GM19455 (cell line): Measurements from ENCODE around the gene SATB1.

Experiments used
- ATAC-seq: cut with Tn5 transposase; IDR thresholded peaks from one replicate; pipeline ENCODE4 v1.9.1; 2021; ENCODE audit not compliant: unreplicated experiment

Gene SATB1

DNA sequence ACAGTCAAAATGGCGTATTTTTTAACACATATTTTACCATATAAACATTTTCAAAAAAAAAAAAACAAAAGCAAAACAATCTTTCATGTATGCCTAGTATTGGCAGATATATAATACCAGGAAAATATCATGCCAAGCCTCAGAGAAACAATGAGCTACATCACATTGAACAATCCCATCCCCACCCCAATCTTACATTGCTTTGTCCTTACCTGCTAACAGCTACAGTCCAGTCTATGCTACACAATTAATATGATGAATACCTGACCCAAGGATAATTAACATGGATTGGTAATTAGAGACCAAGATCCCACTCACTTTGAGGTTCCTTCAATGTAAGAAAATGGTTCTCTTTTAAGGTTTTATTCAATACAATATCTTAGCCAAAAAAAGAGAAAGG, 7.6 kb upstream of the SATB1 start:
- no peak for ATAC-seq

DNA sequence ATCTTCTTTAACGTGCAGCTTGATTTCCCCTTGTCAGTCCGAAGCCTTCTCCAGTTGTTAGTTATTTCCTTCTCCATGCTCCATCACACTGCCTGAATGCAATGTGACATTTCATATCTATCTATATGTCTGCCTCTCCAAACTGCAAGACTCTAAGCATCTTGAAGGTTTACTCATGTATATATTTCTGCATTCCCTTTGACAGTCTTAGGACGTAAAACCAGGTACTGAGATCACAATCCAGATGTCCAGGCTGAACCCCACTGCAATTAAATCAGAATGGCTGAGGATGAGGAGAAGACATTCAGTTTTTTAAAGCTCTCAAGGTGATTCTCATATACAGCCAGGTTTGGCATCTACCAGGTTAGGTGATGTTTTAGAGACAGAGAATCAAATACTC, 6.1 kb upstream of the SATB1 start:
- ATAC-seq = no peak

- ATAC-seq = no peak
These were observed 4.0 kb upstream of the SATB1 start for GRCh38 chr3:18428991-18429745.

- no peak for ATAC-seq
These were observed 2.9 kb upstream of the SATB1 start for GRCh38 chr3:18428036-18428435.

DNA sequence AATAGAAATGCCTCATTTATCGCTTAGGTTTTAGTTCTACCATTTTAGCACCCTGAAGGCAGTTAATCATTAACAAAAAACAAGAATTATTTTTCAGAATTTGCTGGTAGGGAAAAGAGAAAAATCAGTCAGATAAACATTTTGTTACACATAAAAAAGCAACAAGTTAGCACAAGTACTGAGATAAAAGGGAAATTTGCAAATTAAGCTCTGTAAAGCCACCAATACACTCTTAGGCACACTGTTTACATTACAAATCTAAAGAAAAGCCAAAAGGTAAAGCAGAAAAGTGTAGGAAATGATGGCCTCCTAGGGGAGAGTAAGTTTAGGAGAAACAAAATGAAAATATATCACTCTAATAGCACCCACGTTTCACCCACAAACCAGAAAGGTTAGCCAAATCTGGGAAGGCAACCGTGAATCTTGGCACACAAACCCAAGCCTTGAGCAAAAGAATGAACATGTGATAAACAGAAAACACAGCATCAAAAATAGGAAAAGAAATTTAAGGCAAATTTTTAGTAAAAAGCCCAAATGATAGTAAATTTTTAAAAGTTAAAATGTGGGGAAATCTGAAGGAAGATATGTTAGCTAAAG, 1.6 kb upstream of the SATB1 start:
- no peak for ATAC-seq

- ATAC-seq = no peak
These were observed 610 bp upstream of the SATB1 start for GRCh38 chr3:18425641-18426257.

DNA sequence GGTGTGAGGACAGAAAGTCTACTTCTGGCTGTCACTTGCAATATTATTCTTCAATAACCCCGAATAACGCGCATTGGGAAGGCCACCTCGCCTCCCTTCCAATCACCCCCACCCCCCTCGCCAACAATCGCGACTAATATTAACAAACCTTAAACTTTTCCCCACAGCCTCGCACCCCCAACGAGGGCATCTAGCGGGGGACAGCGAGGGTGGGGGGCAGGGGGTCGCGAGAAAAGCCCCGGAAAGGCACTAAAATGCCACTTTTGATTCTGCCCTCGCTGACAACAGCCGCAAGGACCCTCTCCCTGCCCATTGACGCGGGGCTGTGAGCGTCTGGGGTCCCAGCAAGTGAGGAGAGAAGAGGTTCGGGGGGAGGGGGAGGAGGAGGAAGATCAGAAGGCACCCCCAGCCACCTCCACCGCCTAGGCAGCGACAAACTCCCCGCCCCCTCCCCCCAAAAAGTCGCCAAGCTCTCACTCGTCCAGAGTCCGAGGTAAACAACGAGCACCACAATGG, 868 bp downstream of the SATB1 start:
- ATAC-seq = peak; percentile 2

DNA sequence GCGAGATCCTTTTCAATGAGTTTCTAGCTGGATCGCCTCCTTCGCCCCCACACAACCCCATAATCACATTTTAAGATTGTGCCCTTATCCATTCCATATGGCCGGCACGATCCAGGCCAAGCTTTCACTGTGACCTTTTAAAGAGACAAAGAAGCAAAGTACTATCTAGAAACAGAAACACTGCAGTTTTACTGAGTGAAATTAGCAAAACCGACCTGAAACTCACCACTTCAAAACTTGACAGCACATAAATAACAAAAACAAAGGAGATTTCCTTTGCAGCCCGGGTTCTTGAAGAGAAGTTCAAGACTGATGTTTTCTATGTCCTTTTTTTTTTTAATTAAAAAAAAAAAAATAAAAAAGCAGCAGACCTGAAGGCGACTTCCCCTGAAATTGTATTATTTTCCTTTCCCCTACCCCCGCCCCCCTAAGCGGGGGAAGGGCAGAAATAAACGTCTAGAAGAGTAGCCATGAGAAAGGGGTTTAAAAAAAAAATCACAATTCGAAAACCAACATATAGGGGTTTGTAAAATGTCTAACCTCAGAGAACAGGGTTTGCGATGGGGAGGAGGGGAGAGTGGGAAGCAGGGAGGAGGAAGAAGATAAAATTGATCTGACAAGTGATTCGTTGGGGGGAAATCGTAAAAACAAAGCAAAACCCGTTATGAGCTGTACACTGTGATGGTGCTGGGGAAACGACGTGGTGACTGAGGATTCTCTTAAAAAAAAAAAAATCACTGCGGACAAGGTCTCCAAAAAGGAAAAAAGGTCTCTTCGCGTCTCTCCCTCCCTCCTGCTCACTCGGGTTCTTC, 1.5 kb downstream of the SATB1 start:
- peak; percentile 77 for ATAC-seq

DNA sequence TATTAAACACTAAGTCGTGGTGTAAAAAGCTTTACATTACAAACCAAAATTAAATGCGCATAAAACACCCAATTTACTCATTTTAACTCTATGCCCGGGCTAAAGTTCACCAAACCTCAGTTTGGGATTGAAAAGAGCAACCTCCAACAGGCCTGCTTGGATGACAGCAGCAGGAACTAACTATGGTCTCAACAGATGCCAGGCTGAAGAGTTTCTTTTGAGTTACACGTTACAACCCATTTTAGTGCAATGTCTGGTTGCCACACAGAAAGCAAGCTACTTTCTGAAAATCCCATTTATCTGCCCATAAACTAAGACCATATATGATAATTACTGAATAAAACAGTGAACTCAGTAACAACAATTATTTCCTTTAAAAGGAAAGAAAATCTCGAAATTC, 2.2 kb downstream of the SATB1 start:
- ATAC-seq = no peak

GRCh38 chr3:18420555-18420954, 4.6 kb downstream of the SATB1 start:
- ATAC-seq = no peak

DNA sequence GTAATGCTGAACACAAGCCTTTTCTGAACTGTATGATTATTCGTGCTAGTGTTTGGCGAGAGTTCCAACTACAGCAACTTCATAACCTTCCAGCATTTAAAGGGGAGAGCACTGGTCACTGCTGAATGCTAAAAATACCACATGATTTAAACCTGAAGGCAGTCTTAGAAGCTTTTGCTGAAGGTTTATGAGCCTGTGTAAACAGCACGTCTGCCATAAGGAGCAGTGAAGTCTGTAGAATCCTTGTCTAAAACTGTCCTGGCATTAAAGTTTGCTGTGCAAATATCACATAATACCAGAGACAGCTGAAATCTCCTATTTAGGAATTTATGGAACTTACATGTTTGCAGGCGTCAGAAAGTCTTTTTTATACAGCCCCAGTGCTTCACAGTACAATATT, 5.9 kb downstream of the SATB1 start:
- no peak for ATAC-seq

- no peak for ATAC-seq
These were observed 7.1 kb downstream of the SATB1 start for GRCh38 chr3:18417904-18418572.

DNA sequence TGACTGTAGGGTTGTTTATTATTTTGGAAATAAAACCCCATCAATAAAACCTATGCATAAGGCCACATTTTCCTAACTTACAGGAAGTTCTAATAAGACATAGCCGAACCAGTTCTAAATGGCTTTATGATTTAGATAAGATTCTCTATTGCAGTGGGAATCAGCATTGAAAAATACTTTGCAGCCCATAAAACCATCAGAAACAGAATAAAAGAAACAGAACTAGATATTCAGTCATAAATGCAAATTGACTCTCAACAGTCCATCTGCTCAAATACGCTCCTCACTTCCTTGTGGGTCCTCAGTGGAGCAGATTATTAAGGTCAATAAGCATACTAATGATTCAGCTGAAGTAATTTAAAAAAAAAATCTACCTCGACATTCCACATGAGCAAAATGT, 8.8 kb downstream of the SATB1 start:
- no peak for ATAC-seq

- ATAC-seq = no peak
These were observed 9.3 kb downstream of the SATB1 start for GRCh38 chr3:18415839-18416238.

DNA sequence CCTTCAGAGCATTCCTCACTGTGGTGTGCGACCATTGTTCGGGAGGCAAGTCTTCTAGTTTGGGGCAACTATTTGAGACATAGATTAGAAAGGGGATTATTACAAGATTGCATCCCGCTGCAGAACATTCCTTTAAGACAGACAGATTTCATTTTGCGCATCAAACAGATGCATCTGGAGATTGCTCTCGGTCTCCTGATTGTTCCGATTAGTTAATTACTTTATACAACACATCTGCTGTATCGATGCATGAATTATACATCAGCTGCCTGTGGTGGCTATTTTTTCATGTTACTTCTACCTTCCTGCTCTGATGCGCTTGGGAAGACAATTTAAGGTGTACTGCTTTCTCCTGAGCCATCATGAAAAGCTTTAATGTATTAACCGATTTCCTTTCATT, 10.0 kb downstream of the SATB1 start:
- no peak for ATAC-seq

DNA sequence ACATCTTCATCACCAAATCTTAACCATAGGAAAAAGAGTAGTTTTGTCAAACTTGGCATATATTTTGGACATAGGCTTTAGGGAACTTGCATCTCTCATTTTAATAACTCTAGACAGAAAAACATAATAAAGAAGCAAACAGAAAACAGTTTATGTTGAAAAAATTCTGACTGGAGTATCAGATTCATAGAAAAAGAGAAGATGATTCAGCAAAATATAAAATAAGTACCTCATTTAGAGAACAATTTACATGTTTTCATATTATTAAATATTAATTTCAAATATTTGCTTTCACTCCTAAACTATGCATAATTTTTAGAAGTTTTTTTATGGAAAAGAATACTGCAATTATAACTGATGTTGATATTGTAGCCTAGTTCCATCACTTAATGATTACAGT, 12.5 kb downstream of the SATB1 start:
- ATAC-seq = no peak

DNA sequence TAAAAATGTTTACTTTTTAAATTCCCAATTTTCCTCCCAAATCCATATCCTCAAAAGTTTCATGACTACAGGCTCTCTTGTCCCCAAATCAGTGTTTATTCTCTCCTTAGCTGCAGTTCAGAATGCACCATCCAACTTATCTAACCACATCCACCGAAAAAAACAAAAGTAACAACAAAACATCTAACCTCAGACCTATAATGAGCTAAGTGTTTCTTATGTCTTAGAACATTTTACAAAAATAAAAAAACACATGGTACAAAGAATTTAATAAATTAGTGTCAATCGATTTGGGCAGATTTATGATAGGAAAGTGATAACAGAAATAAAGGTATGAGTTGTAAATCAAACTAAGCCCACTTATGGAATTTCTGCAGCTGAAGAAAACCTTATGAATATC, 13.6 kb downstream of the SATB1 start:
- ATAC-seq = no peak

- ATAC-seq = no peak
These were observed 14.9 kb downstream of the SATB1 start for GRCh38 chr3:18410205-18410604.

- no peak for ATAC-seq
These were observed 15.9 kb downstream of the SATB1 start for GRCh38 chr3:18409266-18409665.

- ATAC-seq = no peak
These were observed 20.0 kb downstream of the SATB1 start for GRCh38 chr3:18405141-18405540.

GRCh38 chr3:18403061-18403460, 22.1 kb downstream of the SATB1 start:
- no peak for ATAC-seq
